Stimulated activated CD8-positive, alpha-beta memory T cell treated with anti-CD3 and anti-CD28 coated beads, Interleukin-12 subunit alpha, Interleukin-12 subunit beta, amount 100 ng/mL, for 24 hours (primary cell): ENCODE measurements around the gene MYMK.

ENCODE experiments used
- DNase-seq: peaks from one replicate; pipeline ENCODE4 v3.0.0-alpha.2; 2020; ENCODE audit errors: extremely low read depth

The MYMK gene

GRCh38 chr9:133558191-133559126, 33.7 kb upstream of the MYMK start:
- no peak for DNase-seq

- DNase-seq = no peak
Measured at GRCh38 chr9:133557581-133557980, 32.8 kb upstream of the MYMK start.

GRCh38 chr9:133556354-133556753, 31.6 kb upstream of the MYMK start:
- DNase-seq = no peak

GRCh38 chr9:133554729-133555128, 30.0 kb upstream of the MYMK start:
- DNase-seq = no peak

- DNase-seq = no peak
Measured at GRCh38 chr9:133553973-133554713, 29.4 kb upstream of the MYMK start.

GRCh38 chr9:133553123-133553522, 28.4 kb upstream of the MYMK start:
- no peak for DNase-seq

- DNase-seq = no peak
Measured at GRCh38 chr9:133552236-133552635, 27.5 kb upstream of the MYMK start.

- DNase-seq = no peak
Measured at GRCh38 chr9:133551446-133551845, 26.7 kb upstream of the MYMK start.

- no peak for DNase-seq
Measured at GRCh38 chr9:133547116-133547515, 22.4 kb upstream of the MYMK start.

GRCh38 chr9:133546287-133546680, 21.5 kb upstream of the MYMK start:
- no peak for DNase-seq

- no peak for DNase-seq
Measured at GRCh38 chr9:133545494-133546286, 20.9 kb upstream of the MYMK start.

GRCh38 chr9:133543772-133544467, 19.2 kb upstream of the MYMK start:
- DNase-seq = no peak

- no peak for DNase-seq
Measured at GRCh38 chr9:133542002-133542401, 17.2 kb upstream of the MYMK start.

- no peak for DNase-seq
Measured at GRCh38 chr9:133540698-133541025, 15.9 kb upstream of the MYMK start.

- no peak for DNase-seq
Measured at GRCh38 chr9:133539991-133540697, 15.4 kb upstream of the MYMK start.

GRCh38 chr9:133538851-133539833, 14.4 kb upstream of the MYMK start:
- DNase-seq = no peak

GRCh38 chr9:133538176-133538575, 13.4 kb upstream of the MYMK start:
- DNase-seq = no peak

GRCh38 chr9:133537257-133537656, 12.5 kb upstream of the MYMK start:
- DNase-seq = no peak

- no peak for DNase-seq
Measured at GRCh38 chr9:133536536-133536935, 11.8 kb upstream of the MYMK start.

GRCh38 chr9:133536080-133536479, 11.3 kb upstream of the MYMK start:
- DNase-seq = no peak
